IPS-15b (cell line): ENCODE data around the gene GPRIN2.
"Not testable (repeated sequence)": the region's sequence is repeated elsewhere in the genome, so short reads cannot be mapped to it uniquely, and the experiment has no call there.

Source experiments
- H3K27me3 ChIP-seq: one replicate; pipeline ENCODE4 v1.6.1; 2013; ENCODE audit warnings: low read length; ENCODE audit not compliant: control insufficient read depth, insufficient read depth
- H3K36me3 ChIP-seq: one replicate; pipeline ENCODE4 v1.6.1; 2013; ENCODE audit warnings: low read length; ENCODE audit not compliant: control insufficient read depth, insufficient read depth
- H3K4me1 ChIP-seq: one replicate; pipeline ENCODE4 v1.6.1; 2013; ENCODE audit warnings: mild to moderate bottlenecking, low read length; ENCODE audit not compliant: control insufficient read depth, insufficient read depth
- H3K4me3 ChIP-seq: one replicate; pipeline ENCODE4 v1.5.1; 2013; ENCODE audit warnings: low read depth, low read length
- H3K9ac ChIP-seq: one replicate; pipeline ENCODE4 v1.6.1; 2013; ENCODE audit warnings: low read depth, mild to moderate bottlenecking, low read length
- H3K9me3 ChIP-seq: one replicate; pipeline ENCODE4 v1.6.1; 2013; ENCODE audit warnings: mild to moderate bottlenecking, low read length; ENCODE audit not compliant: control insufficient read depth, insufficient read depth

Gene GPRIN2

GRCh38 chr10:46556515-46557318 lies at the start of gene GPRIN2:
GPRIN2 (minus strand) TSS chr10:46556658; CDS start chr10:46550736, 5,922 bp downstream.
- Histone ChIP-seq H3K27me3 (peaks cover 47% of the 10 kb centered on the region), H3K9ac (peak within 1 kb of the TSS; percentile 73), H3K4me3 (peak within 1 kb of the TSS; percentile 95), H3K9me3 (no peaks in the 10 kb centered on the region), H3K36me3 (peaks cover 11% of the 10 kb centered on the region), H3K4me1 (peaks cover 8% of the 10 kb centered on the region)

DNA sequence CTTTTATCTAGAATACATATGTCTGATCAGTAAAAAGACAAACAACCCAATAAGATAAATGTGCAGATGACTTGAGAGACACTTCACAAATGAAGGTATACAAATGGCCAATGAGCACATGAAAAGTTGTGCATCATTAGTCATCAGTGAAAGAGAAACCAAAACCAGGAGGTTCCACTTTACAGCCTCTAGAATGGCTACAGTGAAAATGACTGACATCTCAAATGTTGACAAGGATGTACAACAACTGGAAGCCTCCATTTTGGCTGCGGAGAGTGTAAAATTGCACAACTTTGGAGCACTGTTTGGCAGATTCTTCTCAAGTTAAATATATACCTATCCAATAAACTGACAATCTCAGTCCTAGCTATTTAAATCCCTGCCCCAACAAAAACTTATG lies 44.1 kb upstream of the GPRIN2 start:
- not testable (repeated sequence) for H3K9ac ChIP-seq, H3K4me1 ChIP-seq, H3K36me3 ChIP-seq, H3K9me3 ChIP-seq, H3K4me3 ChIP-seq, H3K27me3 ChIP-seq

DNA sequence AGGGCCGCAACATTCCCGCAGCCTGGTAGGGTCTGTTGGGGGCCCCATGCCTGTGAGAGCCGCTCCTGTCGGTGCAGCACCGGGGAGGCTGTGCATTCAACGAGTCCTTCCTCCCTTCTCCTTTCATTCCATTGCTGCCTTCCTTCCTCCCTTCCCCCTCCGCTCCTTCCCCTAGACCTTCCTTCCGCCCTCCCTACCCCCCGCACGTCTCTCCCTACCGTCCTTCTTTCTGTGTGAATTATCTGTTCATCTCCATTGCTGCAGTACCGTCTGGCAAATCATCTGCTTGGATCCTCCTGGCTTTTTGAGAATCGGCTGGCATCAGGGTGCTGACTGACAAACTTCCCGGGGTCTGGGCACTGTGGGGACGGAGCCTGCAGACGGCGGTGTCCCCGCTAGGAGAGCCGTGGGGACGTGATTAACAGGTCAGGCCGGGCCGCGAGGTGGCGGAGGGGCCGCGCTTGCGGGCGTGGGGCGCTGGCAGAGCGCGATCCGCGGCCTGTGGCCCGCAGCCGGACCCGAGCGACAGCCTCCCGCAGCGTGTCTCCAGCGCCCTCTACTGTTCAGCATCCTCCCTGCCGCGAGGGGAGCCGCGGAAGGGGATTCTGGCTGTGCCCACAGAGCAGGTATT lies 41.3 kb upstream of the GPRIN2 start:
- not testable (repeated sequence) for H3K9ac ChIP-seq, H3K36me3 ChIP-seq, H3K27me3 ChIP-seq, H3K9me3 ChIP-seq, H3K4me1 ChIP-seq
- peak overlapping the region; percentile 41 for H3K4me3 ChIP-seq

DNA sequence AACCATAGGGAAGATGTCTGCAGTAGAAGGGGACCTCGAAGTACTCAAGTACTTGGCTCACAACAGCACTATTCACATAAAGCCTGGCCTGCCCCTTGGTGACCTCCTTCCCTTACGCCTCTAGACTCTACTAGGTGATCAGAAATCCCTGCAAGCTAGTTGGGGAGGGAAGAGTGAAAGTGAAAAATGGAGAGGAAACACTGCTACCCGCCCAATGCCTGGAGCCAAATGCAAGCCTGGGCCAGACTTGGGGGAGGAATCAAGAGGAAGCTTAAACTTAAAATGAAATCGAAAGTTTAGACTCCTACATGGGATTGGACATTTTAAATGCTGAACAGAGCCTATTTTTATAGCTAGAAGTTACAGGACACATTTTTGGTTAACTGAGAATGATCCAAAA lies 40.1 kb upstream of the GPRIN2 start:
- not testable (repeated sequence) for H3K27me3 ChIP-seq, H3K9me3 ChIP-seq, H3K36me3 ChIP-seq, H3K4me3 ChIP-seq, H3K9ac ChIP-seq, H3K4me1 ChIP-seq

GRCh38 chr10:46594453-46595063 lies 38.1 kb upstream of the GPRIN2 start:
- H3K4me3 ChIP-seq, H3K9me3 ChIP-seq, H3K9ac ChIP-seq, H3K4me1 ChIP-seq, H3K36me3 ChIP-seq, H3K27me3 ChIP-seq: not testable (repeated sequence)

- H3K4me3 ChIP-seq, H3K36me3 ChIP-seq, H3K27me3 ChIP-seq, H3K4me1 ChIP-seq, H3K9ac ChIP-seq, H3K9me3 ChIP-seq: not testable (repeated sequence)
Observed at GRCh38 chr10:46593307-46593706, 36.8 kb upstream of the GPRIN2 start.

- H3K4me3 ChIP-seq, H3K9ac ChIP-seq, H3K4me1 ChIP-seq, H3K27me3 ChIP-seq, H3K36me3 ChIP-seq, H3K9me3 ChIP-seq: not testable (repeated sequence)
Observed at GRCh38 chr10:46591053-46591452, 34.6 kb upstream of the GPRIN2 start.

- not testable (repeated sequence) for H3K9me3 ChIP-seq, H3K4me3 ChIP-seq, H3K27me3 ChIP-seq, H3K9ac ChIP-seq, H3K4me1 ChIP-seq, H3K36me3 ChIP-seq
Observed at GRCh38 chr10:46589589-46589988, 33.1 kb upstream of the GPRIN2 start.

DNA sequence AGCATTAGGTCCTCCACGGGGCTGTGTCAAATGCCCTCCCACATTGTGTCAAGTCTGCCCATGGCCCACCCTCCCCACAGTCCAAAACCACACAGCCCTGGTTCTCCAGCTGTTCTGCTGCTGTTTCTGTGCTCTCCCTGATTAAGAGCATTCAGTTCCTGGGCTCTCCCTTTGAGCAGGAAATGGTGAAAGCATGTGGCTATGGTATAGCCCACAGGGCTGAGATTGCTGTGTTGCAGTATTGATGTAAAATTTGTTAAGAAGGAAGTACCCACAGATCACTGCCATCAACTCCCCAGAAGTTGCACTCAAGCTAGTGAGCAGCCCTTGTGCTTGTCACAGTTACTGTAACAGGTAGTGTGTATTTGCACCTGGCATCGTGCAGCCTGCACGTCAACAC lies 31.8 kb upstream of the GPRIN2 start:
- not testable (repeated sequence) for H3K27me3 ChIP-seq, H3K4me3 ChIP-seq, H3K4me1 ChIP-seq, H3K9me3 ChIP-seq, H3K9ac ChIP-seq, H3K36me3 ChIP-seq

GRCh38 chr10:46587546-46587945 lies 31.1 kb upstream of the GPRIN2 start:
- H3K4me1 ChIP-seq, H3K9me3 ChIP-seq, H3K36me3 ChIP-seq, H3K9ac ChIP-seq, H3K27me3 ChIP-seq, H3K4me3 ChIP-seq: not testable (repeated sequence)

DNA sequence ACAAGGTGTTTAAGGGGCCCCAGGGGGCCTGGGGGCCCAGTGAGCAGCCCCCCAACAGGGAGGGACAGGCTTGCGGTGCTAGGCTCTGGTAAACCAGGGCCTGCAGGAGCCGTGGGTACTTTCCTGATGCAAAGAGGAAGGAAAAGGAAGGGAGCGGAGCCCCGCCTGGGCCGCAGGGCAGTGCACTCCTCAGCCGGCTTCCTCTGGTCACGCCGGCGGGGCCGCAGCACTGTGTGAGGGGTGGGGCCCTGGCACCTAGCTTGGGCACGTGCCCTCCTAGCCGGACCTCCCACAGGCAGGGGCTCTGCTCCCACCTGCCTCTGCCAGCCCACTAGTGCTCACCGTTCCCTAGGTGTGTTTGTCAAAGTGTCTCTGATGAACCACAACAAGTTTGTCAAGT lies 28.8 kb upstream of the GPRIN2 start:
- H3K9me3 ChIP-seq, H3K4me1 ChIP-seq, H3K27me3 ChIP-seq, H3K36me3 ChIP-seq, H3K4me3 ChIP-seq, H3K9ac ChIP-seq: not testable (repeated sequence)

- H3K36me3 ChIP-seq, H3K4me1 ChIP-seq: not testable (repeated sequence)
Observed at GRCh38 chr10:46584196-46584595, 27.7 kb upstream of the GPRIN2 start.

More at GRCh38 chr10:46584196-46584595, 27.7 kb upstream of the GPRIN2 start:
- not testable (repeated sequence) for H3K9me3 ChIP-seq, H3K9ac ChIP-seq, H3K27me3 ChIP-seq, H3K4me3 ChIP-seq
